ENCODE measurements around the gene ZNF679.
"Not testable (repeated sequence)": the region's sequence is repeated elsewhere in the genome, so short reads cannot be mapped to it uniquely, and the experiment has no call there.

ZNF679 gene

GRCh38 chr7:64312826-64313225 is 84.6 kb downstream of the ZNF679 start:
- DNase-seq, result no peak

GRCh38 chr7:64313740-64314491 is 85.6 kb downstream of the ZNF679 start, which contains the start of gene ZNF736:
Gene ZNF736 (plus strand): TSS chr7:64313961. CDS start chr7:64314151, 190 bp downstream.
- DNase-seq, result peak; percentile 73 to 91

GRCh38 chr7:64314566-64314965 is 86.3 kb downstream of the ZNF679 start:
- DNase-seq, result no peak

GRCh38 chr7:64316031-64316742 is 87.9 kb downstream of the ZNF679 start:
- not testable (repeated sequence) for DNase-seq
